Fibroblast of villous mesenchyme (primary cell): ENCODE results near the gene CEBPZOS. TPM values are rescaled to one million over a fixed set of nuclear protein-coding genes. Genes with fewer than 3 reads are reported as not detected.

Experiments used
- DNase-seq: peaks from one replicate; pipeline ENCODE4 v3.0.0-alpha.2; 2010; ENCODE audit warnings: low read depth
- H3K4me3 ChIP-seq: 2 replicates; pipeline ENCODE4 v1.5.1; 2011; ENCODE audit warnings: low read depth, mild to moderate bottlenecking, low read length
- CTCF ChIP-seq: IDR thresholded peaks from 2 replicates; pipeline ENCODE4 v1.5.1; 2012; ENCODE audit warnings: low read depth, mild to moderate bottlenecking, low read length; ENCODE audit not compliant: insufficient read depth
- total RNA-seq: library from RNA; depleted of rRNA; stranded (reverse); fragments of >200 nt; gene quantifications from 2 replicates; pipeline ENCODE4 v1.2.3, GENCODE V29; 2012

Gene CEBPZOS
- total RNA-seq, 1 donor = 19.4 TPM

- peak; percentile 86 for DNase-seq
- peak within 1 kb of the TSS; percentile 71 for H3K4me3 ChIP-seq
- TF ChIP-seq CTCF = no peak
These were observed 39.2 kb upstream of the CEBPZOS start, which contains the start of gene EIF2AK2 for GRCh38 chr2:37156857-37157714. EIF2AK2 (minus strand) TSS chr2:37156980; CDS start chr2:37147806, 9,174 bp downstream.

GRCh38 chr2:37164757-37165156, 31.5 kb upstream of the CEBPZOS start:
- H3K4me3 ChIP-seq = no peak overlapping the region
- no peak for TF ChIP-seq CTCF
- DNase-seq = no peak

DNA sequence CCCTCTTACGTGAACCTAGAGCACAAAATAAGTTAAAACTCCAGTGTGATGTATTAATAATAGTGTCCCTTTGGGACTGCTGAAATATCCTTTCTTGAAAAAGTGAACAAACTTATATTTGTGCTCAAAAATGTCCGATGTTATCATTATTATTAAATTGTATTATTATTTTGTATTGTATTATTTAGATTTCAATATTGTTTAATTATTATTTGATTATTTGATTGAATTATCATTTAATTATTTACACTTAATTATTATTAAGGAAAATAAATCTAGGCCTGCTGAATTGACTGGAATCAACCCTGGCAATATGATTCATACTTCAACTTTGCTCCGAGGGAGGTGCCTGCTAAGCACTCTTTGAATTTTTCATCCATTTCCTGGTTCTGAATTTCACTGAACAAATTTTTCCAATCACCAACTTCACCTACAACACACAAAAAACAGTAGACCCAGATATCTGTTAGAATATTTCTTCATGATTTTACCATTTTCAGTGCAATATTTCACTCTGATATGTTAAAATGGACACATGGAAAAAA, 28.6 kb upstream of the CEBPZOS start:
- H3K4me3 ChIP-seq = no peak overlapping the region
- no peak for TF ChIP-seq CTCF
- DNase-seq = no peak

DNA sequence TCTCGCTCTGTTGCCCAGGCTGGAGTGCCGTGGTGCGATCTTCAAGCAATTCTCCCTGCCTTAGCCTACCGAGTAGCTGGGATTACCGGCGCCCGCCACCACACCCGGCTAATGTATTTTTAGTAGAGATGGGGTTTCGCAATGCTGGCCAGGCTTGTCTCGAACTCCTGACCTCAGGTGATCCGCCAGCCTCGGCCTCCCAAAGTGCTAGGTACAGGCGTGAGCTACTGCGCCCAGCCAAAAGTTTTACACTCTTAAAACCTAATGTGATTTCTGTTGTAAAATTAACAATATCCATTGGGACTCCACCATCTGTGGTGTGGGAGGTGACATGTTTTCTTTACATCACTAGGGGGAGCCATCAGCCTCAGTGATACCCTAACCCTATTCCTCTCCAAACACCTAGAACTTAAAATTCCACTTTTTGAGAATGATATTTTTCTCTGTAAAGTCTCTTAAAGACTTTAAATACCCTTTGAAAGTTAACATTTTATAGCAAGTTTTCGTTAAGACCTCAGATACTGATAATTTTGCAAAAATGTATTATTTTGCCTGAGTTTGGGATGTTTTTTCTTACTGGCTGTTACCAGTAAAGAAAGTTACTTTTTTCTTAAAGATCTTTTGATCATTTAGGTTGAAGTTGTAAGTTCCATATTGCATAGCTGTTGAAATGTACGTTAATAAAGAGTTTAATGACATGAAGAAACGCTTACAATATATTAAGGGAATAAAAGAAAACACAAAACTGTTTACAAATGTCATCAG, 27.9 kb upstream of the CEBPZOS start:
- no peak overlapping the region for H3K4me3 ChIP-seq
- peak; percentile 62 for DNase-seq
- TF ChIP-seq CTCF = peak; percentile 80

- no peak for DNase-seq
- H3K4me3 ChIP-seq = no peak overlapping the region
- TF ChIP-seq CTCF = no peak
These were observed 24.7 kb upstream of the CEBPZOS start for GRCh38 chr2:37171624-37171950.

- no peak overlapping the region for H3K4me3 ChIP-seq
- DNase-seq = no peak
- TF ChIP-seq CTCF = no peak
These were observed 22.6 kb upstream of the CEBPZOS start for GRCh38 chr2:37173741-37174140.
